CD4-positive, alpha-beta T cell treated with Interferon alpha-2 for 1 hour (primary cell): ENCODE data around the gene ABCA3.
"Not testable (repeated sequence)": the region's sequence is repeated elsewhere in the genome, so short reads cannot be mapped to it uniquely, and the experiment has no call there.

ENCODE experiments used
- DNase-seq, 2 donors: peaks; one replicate each; pipeline ENCODE4 v3.0.0-alpha.2; 2020 to 2022

Gene ABCA3

GRCh38 chr16:2340564-2341455, at the start of gene ABCA3:
ABCA3 (minus strand) TSS chr16:2340728; CDS start chr16:2326466, 14,262 bp downstream.
- DNase-seq: peak; percentile 93 to 96

DNA sequence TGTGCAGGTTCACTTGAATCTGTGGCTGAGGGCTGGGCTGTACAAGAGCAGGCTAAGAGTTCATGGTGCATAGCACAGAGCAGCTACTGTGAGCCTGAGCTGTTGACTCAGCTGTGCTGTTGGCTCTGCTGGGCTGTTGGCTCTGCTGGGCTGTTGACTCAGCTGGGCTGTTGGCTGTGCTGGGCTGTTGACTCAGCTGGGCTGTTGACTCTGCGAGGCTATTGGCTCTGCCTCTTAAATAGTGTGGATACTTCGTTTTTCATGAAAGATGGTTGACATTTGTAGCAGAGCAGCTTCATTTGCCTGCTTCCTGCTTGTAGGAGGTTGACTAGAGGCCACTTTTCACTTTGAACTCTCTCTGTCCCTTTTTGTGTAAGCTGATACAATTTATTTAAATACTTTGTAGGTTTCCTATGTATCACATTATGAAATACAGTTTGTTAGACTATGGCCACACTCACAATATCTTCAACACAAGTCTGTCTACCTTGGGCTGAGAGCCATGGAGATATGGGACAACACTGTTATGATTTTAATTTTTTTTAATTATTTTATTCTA, 48.4 kb upstream of the ABCA3 start:
- DNase-seq: no peak

DNA sequence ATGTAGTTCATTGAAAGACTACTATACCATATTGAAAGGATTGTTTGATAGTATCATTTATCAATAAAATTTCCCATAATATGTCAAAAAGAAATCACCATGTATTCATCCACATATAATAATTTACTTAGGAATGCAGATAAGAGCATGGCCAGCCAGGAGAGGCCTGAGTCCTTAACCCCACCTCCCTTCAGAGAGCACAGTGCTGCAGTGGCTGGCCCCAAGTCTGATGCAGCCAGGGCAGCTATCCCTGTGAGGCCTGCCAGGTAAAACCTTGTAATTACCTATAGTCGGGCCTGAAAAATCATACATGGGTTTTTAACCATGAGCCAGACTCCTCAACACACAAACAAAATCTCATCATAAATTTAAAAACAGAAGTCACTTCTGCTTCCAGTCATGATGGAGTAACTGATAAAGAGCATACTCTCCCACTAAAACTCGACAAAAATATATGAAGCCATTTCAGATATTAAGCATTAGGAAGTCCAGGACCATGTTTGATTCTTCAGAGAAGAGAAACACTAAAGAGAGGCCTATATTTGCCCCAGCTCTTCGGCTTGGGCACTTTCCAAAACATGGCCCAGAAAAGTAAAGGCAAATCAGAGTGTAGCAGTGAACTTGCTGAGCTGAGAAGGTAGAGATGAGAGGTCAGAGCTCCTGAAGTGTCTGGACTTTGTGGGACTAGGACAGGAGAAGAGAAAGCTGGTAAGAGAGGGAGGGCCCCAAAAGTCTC, 47.8 kb upstream of the ABCA3 start:
- DNase-seq: no peak

- DNase-seq: no peak
Observed at GRCh38 chr16:2386990-2387389, 46.5 kb upstream of the ABCA3 start.

- not testable (repeated sequence) for DNase-seq
Observed at GRCh38 chr16:2385982-2386381, 45.5 kb upstream of the ABCA3 start.

DNA sequence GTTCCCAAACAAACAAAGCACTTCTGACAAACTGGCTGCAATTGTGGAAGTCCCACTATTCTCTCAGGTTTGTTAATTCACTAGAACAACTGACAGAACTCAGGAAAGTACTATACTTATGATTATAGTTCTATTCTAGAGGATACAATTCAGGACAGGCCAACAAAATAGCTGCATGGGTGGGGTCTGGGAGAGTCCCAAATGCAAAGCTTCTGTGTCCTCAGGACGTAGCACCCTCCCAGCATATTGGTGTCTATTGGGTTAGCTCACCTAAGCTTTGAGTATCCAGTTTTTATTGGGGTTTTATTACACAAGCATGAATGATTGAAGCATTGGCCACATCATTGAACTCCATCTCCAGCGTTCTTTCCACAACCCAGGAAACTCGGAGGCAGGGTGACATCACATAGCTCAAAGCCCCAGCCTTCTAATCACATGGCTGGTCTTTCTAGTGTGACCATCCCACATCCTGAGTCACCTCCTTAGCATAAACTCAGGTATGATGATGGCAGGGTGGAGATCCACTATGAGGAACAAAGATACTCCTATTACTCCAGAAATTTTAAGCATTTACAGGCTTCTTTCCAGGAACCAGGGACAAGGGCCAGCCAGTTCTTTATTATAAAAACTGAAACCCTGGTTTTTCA, 44.8 kb upstream of the ABCA3 start:
- no peak for DNase-seq

- DNase-seq: no peak
Observed at GRCh38 chr16:2384426-2384825, 43.9 kb upstream of the ABCA3 start.

DNA sequence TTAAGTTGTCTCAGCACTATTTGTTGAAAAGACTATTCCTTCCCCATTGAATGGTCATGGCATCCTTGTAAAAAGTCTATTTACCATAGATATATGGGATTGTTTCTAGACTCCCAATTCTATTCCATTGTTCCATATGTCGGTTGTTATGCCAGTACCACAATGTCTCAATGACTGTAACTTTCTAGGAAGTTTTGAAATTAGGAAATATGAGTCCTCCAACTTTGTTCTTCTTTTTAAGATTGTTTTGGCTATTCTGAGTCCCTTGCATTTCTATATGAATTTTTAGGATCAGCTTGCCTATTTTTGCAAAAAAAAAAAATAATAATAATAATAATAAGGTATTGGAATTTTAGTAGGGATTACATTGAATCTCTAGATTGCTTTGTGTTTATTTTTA, 43.0 kb upstream of the ABCA3 start:
- DNase-seq: no peak

DNA sequence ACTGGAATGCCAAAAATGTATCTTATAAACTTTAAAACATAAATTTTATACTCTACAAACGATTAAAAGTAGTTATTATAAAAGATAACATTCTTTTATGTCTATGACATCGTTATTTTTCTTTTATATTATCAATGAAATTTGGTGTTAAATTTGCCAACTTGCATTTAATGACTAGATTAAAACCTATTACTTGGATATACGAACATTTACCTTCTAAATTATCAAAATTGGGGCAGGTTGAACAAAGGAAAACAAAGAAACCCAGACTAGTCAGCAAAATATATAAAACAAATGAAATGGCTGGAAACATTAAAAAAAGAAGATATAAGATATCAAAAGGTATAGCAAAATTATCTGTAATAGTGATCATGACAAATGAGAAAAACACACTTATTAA, 34.1 kb upstream of the ABCA3 start:
- DNase-seq: no peak

GRCh38 chr16:2373176-2373575, 32.6 kb upstream of the ABCA3 start:
- no peak for DNase-seq

GRCh38 chr16:2372684-2373083, 32.2 kb upstream of the ABCA3 start:
- no peak for DNase-seq

- DNase-seq: no peak
Observed at GRCh38 chr16:2371421-2371820, 30.9 kb upstream of the ABCA3 start.

- no peak for DNase-seq
Observed at GRCh38 chr16:2370721-2371120, 30.2 kb upstream of the ABCA3 start.

DNA sequence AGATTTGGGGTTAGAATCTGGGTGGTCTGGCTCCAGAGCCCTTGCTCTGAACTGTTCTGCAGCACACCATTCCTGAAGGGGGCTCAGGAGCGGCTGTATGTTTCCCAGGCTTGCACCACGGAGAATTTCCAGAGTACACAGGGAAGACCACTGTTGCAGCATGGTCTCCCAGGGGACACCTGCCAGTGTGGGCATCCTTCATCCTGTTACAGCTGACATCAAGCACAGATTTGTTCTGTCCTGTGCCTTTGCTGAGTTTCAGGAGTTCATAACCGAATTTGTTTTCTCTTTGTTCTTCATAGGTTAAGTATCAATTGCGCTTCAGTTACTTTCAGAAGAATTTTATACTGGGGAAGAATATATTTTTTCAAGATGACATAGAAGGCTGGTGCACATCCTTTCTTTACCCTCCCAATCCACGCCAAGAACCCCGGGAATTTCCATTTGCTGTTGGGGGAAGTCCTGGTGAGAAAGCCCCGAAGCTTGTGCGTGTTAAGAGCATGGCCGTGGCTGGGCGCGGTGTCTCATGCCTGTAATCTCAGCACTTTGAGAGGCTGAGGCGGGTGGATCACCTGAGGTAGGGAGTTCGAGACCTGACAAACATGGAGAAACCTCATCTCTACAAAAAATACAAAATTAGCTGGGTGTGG, 26.3 kb upstream of the ABCA3 start:
- no peak for DNase-seq

- no peak for DNase-seq
Observed at GRCh38 chr16:2365397-2366294, 25.1 kb upstream of the ABCA3 start.

GRCh38 chr16:2364638-2365210, 24.2 kb upstream of the ABCA3 start:
- DNase-seq: no peak

GRCh38 chr16:2362218-2362617, 21.7 kb upstream of the ABCA3 start:
- no peak for DNase-seq

DNA sequence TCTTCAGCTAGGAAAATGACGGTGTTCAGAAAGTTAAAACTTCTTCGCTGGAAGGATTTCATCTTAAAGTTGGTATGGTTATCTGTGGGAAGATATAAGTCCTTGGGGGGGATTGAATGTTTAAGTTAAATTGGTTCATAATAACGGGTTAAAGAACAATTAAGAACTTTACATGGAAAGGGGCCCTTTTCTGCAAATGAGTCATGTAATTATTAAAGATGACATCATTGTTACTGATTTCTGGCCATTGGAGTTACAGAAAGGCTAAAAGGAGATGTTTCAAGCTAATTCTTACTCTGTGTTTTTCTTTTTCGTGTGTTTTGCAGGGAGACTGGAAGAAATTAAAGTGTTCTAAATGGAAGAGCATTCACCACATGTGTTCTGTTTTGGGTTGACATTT, 20.6 kb upstream of the ABCA3 start:
- no peak for DNase-seq

DNA sequence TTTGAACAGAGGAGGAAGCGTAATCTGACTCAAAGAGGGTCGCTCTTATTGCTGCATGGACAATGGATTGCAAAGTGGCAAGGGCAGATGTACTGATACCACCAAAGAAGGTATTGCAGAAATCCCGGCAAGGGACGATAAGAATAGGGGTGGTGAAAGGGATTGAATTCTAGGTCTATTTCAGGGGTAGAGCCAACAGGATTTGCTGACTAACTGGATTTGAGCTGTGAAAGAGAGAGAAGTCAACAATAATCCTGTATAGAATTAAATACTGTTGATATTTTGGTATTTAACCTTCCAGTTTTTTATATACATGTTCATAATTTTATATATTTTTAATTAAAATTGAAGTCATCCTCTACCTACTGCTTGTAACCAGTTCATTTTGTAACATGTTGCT, 19.4 kb upstream of the ABCA3 start:
- no peak for DNase-seq

DNA sequence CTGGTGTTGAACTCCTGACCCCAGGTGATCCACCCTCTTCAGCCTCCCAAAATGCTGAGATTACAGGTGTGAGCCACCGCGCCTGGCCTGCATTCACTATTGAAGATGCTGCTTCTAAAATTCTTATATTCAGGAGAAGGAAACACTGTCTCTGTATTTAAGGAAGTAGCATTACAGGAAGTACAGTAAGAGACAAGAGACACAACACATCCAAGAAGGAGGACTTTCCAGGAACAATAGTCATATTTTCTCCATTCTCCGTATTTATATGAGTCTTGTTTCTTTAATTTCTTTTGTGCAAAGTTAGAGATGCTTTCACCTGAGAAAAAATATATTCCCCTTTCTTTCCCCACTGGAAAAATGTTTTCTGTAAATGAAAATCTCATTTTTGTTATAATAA, 18.3 kb upstream of the ABCA3 start:
- no peak for DNase-seq

GRCh38 chr16:2357331-2357730, 16.8 kb upstream of the ABCA3 start:
- DNase-seq: no peak
